C4-2B (cell line): ENCODE data around the gene SLAMF8.

ENCODE experiments used
- ZFX ChIP-seq: fragments of 450-650 bp; IDR thresholded peaks from 2 replicates; pipeline ENCODE4 v1.6.1; 2017
- TF ChIP-seq, protein P1 (sequence below): fragments of 450-650 bp; conservative IDR thresholded peaks from 2 replicates; pipeline ENCODE4 v1.5.1; 2017; ENCODE audit warnings: mild to moderate bottlenecking

DNA sequence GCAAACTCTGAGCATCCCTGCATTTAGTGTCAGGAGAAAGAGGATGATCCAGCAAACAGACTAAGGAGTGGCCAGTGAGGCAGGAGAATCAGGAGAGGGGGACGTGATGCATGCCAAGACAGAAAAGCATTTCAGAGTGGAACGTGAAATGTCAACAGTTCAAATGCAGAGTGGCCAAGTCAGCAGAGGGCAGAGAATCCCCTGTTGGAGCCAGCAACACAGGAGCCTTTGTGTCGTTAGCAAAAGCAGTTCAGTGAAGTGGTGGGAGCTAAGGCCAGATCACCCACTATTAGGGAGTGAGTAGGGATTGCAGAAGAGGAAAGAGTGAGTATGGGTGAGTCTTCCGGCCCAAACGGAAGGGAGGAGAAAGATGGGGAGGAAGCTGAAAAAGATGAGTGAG, 31.1 kb upstream of the SLAMF8 start:
- TF ChIP-seq, protein P1, sequence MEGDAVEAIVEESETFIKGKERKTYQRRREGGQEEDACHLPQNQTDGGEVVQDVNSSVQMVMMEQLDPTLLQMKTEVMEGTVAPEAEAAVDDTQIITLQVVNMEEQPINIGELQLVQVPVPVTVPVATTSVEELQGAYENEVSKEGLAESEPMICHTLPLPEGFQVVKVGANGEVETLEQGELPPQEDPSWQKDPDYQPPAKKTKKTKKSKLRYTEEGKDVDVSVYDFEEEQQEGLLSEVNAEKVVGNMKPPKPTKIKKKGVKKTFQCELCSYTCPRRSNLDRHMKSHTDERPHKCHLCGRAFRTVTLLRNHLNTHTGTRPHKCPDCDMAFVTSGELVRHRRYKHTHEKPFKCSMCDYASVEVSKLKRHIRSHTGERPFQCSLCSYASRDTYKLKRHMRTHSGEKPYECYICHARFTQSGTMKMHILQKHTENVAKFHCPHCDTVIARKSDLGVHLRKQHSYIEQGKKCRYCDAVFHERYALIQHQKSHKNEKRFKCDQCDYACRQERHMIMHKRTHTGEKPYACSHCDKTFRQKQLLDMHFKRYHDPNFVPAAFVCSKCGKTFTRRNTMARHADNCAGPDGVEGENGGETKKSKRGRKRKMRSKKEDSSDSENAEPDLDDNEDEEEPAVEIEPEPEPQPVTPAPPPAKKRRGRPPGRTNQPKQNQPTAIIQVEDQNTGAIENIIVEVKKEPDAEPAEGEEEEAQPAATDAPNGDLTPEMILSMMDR, result no peak
- no peak for TF ChIP-seq ZFX
